DMS53 (cell line): Measurements from ENCODE around the gene TMEM238.
"Not testable (repeated sequence)": the region's sequence is repeated elsewhere in the genome, so short reads cannot be mapped to it uniquely, and the experiment has no call there.

Experiments used
- DNase-seq: peaks from one replicate; lab custom pipeline; 2025; lab: John Stamatoyannopoulos, UW

TMEM238 gene

GRCh38 chr19:55339889-55340783, 44.0 kb downstream of the TMEM238 start:
- peak; percentile 74 for DNase-seq

DNA sequence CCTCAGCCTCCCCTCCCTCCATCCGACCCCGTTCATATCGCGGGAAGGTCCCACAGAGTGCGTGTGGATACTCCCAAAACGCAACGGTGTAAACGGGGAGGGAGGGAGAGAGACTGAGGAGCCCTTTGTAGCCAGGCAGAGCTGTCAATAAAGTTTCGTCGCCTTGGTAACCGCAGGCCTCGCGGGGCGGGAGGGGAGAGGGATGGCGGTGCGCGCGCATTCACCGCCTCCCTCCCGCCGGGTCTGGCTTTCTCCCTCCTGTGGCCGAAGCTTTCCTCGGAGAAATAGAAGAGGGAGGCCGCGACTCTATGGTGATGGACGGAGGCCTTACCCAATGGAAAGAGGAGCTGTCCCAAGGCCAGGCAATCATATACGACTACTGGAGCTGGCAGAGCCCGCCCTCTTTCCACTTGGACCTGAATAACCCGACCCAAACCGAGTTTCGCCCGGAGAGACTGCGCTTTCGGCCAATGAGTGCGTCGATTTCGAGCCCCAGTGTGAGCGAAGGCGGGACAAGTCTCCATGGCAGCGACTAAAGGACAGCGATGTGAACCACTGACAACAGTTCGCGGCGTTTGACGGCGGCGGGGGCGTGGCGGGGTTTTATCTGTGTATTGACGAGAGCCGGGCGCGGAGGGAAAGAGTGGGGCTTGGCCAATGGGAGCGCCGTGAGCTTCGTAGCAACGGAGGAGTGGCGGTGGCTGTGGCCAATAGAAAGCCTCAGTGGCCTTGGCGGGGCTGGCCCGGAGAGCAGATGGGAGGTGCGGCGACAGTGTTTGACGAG, 44.8 kb downstream of the TMEM238 start, which contains the start of gene KMT5C:
TSS of gene KMT5C (plus strand) at position 772 of the 784 bp plus-strand sequence. CDS start 2,061 bp downstream, outside the sequence.
- DNase-seq: peak; percentile 100

- DNase-seq: no peak
These were observed 48.0 kb downstream of the TMEM238 start for GRCh38 chr19:55336101-55336500.

DNA sequence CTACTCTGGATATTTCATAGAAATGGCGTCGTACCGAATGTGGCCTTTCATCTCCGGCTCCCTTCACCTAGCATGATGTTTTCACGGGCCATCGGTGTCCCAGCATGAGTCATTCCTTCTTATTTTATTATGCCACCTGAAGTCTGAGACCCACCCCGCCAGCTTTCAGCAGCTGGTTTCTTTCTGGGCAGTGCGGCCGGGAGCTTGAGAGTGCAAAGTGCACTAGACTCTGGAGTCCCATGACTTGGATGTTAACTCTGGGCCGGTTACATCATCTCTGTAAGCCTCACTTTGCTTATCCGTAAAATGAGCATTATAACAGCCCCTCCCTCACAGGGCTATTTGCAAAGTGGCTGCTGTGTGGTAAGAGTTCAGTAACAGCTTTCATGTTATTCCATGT, 50.2 kb downstream of the TMEM238 start:
- peak; percentile 93 for DNase-seq

DNA sequence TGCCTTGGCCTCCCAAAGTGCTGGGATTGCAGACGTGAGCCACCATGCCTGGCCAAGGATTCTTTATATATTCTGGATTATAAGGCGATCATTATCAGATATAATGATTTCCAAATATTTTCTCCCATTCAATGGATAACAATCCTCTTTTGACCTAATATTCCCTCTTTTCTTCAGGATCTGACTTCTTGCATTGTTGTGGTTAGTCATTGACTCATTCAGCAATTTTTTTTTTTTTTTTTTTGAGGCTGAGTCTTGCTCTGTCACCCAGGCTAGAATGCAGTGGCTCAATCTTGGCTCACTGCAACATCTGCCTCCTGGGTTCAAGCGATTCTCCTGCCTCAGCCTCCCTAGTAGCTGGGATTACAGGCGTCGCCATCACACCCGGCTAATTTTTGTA, 54.3 kb downstream of the TMEM238 start:
- not testable (repeated sequence) for DNase-seq
